Neural progenitor cell (in vitro differentiated cells): ENCODE data around the gene CCR6.

Source experiments
- EZH2 ChIP-seq: fragments of 200-600 bp; sonication (generic); IDR thresholded peaks from 2 replicates; pipeline ENCODE4 v1.6.1; 2017; ENCODE audit warnings: antibody characterized with exemption, mild to moderate bottlenecking, moderate library complexity
- TF ChIP-seq, protein P1 (sequence below): fragments of 200-600 bp; sonication (generic); IDR thresholded peaks from 2 replicates; pipeline ENCODE4 v1.5.1; 2017; ENCODE audit warnings: antibody characterized with exemption, mild to moderate bottlenecking

DNA sequence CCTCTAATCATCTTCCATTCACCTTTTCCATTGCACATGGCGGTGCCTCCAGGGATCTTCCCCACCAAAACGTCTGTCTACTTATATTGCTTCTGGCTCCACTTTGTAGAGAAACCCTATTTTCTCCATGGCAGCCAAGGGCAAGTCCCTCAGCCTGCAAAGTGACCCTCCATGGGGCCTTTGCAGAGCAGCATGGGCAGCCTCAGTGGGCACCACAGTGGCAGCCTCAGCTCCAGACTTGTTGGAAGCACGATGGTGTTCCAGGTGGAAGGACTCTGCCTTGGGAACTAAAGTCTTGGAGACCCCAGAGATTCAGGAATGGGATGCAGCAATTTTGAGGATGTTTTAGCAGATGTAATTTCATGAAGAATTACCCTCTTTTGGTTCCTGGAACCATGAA is 18.5 kb upstream of the CCR6 start:
- TF ChIP-seq, protein P1, sequence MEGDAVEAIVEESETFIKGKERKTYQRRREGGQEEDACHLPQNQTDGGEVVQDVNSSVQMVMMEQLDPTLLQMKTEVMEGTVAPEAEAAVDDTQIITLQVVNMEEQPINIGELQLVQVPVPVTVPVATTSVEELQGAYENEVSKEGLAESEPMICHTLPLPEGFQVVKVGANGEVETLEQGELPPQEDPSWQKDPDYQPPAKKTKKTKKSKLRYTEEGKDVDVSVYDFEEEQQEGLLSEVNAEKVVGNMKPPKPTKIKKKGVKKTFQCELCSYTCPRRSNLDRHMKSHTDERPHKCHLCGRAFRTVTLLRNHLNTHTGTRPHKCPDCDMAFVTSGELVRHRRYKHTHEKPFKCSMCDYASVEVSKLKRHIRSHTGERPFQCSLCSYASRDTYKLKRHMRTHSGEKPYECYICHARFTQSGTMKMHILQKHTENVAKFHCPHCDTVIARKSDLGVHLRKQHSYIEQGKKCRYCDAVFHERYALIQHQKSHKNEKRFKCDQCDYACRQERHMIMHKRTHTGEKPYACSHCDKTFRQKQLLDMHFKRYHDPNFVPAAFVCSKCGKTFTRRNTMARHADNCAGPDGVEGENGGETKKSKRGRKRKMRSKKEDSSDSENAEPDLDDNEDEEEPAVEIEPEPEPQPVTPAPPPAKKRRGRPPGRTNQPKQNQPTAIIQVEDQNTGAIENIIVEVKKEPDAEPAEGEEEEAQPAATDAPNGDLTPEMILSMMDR, result no peak
- TF ChIP-seq EZH2, result no peak
